ENCODE data around the gene MBP.

DNA sequence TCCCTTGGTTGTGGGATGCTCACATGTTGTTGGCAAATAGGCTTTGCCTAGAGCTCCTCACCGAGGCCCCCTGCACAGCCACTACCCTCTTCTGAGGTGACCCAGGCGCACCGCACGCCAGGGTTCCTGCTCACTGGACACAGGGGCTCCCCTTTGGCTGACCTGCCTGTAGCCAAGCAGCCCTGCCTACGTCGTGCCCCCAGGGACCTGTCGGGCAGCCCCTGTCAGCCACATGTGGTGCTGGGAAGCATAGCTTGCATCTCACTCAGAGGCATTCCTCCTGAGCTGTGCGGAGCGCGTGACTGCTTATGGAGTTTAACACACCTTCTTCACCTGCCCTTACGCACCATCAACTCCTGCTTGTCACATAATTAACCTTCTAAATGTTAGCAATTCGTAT, 194.0 kb downstream of the MBP start:
- TF ChIP-seq, protein P1, sequence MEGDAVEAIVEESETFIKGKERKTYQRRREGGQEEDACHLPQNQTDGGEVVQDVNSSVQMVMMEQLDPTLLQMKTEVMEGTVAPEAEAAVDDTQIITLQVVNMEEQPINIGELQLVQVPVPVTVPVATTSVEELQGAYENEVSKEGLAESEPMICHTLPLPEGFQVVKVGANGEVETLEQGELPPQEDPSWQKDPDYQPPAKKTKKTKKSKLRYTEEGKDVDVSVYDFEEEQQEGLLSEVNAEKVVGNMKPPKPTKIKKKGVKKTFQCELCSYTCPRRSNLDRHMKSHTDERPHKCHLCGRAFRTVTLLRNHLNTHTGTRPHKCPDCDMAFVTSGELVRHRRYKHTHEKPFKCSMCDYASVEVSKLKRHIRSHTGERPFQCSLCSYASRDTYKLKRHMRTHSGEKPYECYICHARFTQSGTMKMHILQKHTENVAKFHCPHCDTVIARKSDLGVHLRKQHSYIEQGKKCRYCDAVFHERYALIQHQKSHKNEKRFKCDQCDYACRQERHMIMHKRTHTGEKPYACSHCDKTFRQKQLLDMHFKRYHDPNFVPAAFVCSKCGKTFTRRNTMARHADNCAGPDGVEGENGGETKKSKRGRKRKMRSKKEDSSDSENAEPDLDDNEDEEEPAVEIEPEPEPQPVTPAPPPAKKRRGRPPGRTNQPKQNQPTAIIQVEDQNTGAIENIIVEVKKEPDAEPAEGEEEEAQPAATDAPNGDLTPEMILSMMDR (conservative IDR thresholded peaks at IDR 0.05; ENCODE audit: low read depth, low read length) = no peak
- TF ChIP-seq EZH2phosphoT487 (IDR thresholded peaks at IDR 0.05; ENCODE audit: borderline replicate concordance, low read length) = no peak

Data from PC-3 (cell line).